HL-60 (cell line): ENCODE results near the gene RUBCNL.

Experiments used
- POLR2AphosphoS5 ChIP-seq: IDR thresholded peaks from 2 replicates; pipeline ENCODE4 v1.6.1; 2012; ENCODE audit warnings: low read depth
- TF ChIP-seq, protein P1 (sequence below): IDR thresholded peaks from one replicate; pipeline ENCODE4 v1.5.1; 2011; ENCODE audit warnings: low read length, control low read depth, inconsistent platforms; ENCODE audit not compliant: insufficient read depth

DNA sequence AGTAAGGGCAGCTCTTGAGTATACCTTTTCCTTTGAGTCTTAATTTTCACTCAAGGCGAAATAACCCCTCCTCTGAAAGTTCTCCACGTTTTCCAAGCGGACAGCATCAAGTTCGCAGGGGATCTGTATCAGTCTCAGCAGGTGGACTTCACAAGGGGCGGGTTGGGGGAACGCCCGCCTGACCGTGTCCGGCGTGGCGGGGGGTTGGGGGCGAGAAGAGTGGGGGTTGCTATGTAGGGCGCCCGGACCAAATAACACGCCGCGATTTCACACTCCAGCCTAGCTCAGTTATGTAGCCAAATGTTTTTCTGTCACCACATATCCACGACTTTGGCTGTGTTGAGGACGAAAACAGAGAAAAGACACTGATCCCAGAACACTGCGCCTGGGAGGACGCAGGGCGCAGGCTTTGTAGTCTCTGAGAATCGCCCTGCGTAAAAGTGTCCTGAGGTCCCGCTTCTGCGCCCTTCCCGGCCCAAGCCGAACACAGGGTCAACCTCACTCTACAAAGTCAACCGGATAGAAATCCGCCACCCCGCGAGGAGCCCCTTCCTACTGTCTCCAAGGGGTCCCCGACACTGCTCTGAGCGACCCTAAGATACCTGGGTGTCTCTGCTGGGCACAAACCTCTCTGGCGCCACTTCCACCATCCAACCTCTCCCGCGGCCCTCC is 524 bp downstream of the RUBCNL start:
- TF ChIP-seq, protein P1, sequence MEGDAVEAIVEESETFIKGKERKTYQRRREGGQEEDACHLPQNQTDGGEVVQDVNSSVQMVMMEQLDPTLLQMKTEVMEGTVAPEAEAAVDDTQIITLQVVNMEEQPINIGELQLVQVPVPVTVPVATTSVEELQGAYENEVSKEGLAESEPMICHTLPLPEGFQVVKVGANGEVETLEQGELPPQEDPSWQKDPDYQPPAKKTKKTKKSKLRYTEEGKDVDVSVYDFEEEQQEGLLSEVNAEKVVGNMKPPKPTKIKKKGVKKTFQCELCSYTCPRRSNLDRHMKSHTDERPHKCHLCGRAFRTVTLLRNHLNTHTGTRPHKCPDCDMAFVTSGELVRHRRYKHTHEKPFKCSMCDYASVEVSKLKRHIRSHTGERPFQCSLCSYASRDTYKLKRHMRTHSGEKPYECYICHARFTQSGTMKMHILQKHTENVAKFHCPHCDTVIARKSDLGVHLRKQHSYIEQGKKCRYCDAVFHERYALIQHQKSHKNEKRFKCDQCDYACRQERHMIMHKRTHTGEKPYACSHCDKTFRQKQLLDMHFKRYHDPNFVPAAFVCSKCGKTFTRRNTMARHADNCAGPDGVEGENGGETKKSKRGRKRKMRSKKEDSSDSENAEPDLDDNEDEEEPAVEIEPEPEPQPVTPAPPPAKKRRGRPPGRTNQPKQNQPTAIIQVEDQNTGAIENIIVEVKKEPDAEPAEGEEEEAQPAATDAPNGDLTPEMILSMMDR: no peak
- TF ChIP-seq POLR2AphosphoS5: no peak
